ENCODE results near the gene RCE1.

Gene RCE1

DNA sequence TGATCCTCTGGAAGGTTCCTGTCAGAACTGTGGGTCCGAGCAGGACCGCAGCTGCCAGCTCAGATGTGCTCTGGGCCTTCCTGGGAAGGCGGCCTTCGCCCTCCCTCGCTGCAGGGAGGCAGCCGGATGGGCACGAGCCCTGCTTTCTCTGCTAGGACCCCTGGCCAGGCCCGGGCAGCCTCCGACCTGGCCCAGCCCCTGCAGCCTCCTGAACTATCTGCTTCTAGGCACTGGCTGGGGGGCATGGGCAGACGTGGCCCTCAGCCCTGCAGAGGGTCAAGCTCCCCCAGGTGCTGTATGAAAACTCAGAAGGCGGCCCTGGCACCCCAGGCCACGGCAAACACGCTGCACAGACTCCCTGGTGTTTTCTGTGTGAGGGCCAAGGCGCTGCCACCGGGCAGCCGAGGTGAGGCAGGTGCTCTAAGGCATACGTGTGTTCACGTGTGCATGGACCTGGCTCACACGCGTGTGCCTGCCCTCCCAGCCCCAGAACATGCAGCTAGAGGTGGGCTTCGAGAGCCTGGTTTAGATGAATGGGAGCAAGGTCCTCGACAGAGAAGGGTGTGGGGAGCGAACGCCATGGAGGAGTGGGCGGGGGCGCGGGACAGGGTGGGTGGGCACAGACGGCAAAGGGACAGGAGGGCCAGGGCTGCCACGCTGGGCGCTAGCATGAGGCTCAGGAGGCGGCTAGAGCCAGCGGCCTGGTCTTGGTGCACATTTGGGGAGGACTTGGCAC is 18.0 kb downstream of the RCE1 start:
- TF ChIP-seq, protein P1, sequence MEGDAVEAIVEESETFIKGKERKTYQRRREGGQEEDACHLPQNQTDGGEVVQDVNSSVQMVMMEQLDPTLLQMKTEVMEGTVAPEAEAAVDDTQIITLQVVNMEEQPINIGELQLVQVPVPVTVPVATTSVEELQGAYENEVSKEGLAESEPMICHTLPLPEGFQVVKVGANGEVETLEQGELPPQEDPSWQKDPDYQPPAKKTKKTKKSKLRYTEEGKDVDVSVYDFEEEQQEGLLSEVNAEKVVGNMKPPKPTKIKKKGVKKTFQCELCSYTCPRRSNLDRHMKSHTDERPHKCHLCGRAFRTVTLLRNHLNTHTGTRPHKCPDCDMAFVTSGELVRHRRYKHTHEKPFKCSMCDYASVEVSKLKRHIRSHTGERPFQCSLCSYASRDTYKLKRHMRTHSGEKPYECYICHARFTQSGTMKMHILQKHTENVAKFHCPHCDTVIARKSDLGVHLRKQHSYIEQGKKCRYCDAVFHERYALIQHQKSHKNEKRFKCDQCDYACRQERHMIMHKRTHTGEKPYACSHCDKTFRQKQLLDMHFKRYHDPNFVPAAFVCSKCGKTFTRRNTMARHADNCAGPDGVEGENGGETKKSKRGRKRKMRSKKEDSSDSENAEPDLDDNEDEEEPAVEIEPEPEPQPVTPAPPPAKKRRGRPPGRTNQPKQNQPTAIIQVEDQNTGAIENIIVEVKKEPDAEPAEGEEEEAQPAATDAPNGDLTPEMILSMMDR (IDR thresholded peaks at IDR 0.05; ENCODE audit: control insufficient read depth, extremely low read depth, insufficient read depth) = no peak
- DNase-seq (ENCODE audit: low read depth) = no peak
- no peak overlapping the region for H3K4me3 ChIP-seq (ENCODE audit: low read depth, low read length)

DNA sequence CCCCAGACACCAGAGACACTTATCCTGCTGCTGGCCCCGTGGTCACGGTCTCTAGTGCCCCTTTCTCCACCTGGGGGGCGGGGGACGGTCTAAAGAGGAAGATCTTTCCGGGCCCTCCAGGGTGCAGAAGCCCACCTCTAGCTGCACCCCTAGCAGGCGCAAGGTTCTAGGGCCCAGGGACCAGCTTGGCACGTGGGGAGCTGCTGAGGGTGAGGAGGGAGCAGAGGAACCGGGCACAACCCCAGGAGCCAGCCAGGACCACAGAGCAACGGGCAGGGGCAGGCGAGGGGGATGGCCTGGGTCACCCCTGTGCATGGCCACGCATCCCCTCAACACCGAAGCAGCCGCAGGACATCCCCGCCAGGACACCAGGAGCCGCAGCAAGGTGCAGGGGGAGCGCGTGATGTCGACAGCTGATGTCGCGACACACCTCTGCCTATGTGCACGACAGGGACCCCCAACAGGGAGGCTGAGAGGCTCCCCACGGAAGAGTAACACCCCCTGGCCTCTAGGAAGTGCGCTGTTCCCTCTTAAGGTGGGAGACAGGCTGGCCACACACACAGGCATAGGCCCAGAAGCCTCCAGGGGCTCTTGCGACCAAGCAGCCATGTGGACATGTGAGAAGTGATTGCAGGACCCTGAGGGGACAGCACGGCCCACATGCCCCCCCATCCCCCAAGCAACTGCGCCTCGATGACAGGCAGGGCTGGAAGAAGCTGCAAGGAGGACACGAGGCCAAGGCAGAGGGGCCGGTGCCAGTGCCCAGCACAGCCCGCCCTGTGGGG is 18.7 kb downstream of the RCE1 start:
- no peak for DNase-seq (ENCODE audit: low read depth)
- TF ChIP-seq, protein P1 (IDR thresholded peaks at IDR 0.05; ENCODE audit: control insufficient read depth, extremely low read depth, insufficient read depth) = no peak
- no peak overlapping the region for H3K4me3 ChIP-seq (ENCODE audit: low read depth, low read length)

DNA sequence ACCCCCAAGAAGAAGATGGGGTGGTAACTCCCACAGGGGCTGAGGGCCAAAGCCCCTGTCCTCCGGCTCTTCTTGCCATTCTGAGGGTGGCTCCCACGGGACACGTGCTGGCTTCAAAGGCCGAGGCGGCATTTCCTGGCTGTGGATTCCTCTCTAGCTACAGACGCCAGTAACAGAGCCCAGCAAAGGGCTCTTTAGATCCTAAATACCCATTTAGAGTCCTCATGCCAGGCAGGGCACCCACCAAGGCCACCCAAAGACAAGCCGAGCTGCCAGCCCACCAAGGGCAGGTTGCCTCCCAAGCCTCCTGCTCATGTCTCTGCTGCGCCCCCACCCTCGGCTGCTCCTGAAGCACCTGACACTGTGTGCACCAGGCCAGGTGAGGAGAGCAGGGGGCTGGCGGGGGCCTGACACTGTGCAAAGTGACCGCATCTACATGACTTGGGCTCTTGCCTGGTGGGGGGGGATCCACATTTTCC is 19.4 kb downstream of the RCE1 start:
- no peak for DNase-seq (ENCODE audit: low read depth)
- H3K4me3 ChIP-seq (ENCODE audit: low read depth, low read length) = no peak overlapping the region
- TF ChIP-seq, protein P1 (IDR thresholded peaks at IDR 0.05; ENCODE audit: control insufficient read depth, extremely low read depth, insufficient read depth) = no peak

DNA sequence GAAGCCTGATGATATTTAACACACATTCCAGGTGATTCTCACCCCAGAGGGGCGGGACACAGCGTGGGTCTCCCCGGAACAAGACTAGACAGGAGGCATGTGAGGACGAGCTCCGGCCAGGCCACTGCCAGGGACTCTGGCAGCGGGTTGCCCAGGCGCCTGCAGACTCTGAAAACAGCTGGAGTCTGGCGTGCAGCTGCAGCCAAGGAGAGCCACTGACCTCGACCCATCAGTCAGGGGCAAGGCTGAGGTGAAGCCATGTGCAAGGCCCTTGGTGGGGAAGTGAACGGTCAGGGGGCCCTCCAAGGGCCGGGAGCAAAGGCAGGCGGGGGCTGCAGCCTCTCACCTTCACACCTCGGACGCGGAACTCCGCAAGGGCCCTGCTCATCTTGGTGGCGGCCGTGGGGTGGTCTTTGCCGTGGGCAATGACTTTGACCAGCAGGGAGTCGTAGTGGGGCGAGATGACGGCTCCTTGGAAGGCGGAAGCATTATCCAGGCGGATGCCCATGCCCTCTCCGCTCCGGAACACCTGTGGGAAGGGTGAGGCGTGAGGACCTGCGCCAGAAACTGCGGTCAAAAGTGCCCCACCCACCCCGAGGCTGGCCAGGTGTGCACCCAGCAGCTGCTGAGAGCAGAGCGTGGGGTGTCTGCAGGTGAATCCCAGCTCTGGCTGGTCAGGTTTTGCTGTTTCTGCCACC is 20.3 kb downstream of the RCE1 start:
- DNase-seq (ENCODE audit: low read depth) = no peak
- TF ChIP-seq, protein P1 (IDR thresholded peaks at IDR 0.05; ENCODE audit: control insufficient read depth, extremely low read depth, insufficient read depth) = no peak

DNA sequence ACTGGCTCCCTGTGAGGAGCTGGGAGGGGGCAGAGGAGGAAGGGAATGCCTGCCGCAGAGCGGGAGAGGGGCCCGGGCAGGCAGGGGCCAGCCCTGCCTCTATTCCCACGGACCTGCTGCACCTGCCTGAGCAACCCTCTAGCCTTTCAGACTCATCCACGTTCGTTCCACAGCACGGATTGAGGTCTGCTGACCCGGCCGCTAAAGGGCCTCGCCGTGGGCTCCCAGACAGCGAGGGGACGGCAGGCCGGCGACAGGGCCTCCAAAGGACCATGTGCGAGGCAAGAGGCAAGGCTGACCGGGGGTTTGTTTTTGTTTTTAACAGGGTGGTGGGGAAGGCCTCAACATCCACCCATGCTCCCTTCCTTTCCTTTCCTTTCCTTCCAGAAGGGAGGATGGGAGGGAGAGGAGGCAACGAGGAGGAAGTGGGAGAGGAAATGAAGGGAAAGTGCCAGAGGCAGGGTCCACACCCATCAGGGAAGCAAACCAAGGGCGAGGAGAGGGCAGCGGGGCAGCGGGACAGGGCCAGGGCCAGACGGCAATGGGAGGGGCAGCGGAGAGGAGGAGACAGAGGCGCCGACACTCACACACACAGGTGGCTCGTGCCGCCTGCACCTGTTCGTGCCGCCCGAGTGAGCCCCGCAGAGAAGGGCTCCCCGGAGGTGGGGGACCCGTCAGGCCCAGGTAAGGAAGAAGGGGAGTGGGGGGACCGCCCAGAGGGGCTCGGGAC is 21.1 kb downstream of the RCE1 start:
- H3K4me3 ChIP-seq (ENCODE audit: low read depth, low read length) = no peak overlapping the region
- TF ChIP-seq, protein P1 (IDR thresholded peaks at IDR 0.05; ENCODE audit: control insufficient read depth, extremely low read depth, insufficient read depth) = no peak
- DNase-seq (ENCODE audit: low read depth) = no peak

More for the DNA sequence above, 20.3 kb downstream of the RCE1 start:
- no peak overlapping the region for H3K4me3 ChIP-seq (ENCODE audit: low read depth, low read length)

DNA sequence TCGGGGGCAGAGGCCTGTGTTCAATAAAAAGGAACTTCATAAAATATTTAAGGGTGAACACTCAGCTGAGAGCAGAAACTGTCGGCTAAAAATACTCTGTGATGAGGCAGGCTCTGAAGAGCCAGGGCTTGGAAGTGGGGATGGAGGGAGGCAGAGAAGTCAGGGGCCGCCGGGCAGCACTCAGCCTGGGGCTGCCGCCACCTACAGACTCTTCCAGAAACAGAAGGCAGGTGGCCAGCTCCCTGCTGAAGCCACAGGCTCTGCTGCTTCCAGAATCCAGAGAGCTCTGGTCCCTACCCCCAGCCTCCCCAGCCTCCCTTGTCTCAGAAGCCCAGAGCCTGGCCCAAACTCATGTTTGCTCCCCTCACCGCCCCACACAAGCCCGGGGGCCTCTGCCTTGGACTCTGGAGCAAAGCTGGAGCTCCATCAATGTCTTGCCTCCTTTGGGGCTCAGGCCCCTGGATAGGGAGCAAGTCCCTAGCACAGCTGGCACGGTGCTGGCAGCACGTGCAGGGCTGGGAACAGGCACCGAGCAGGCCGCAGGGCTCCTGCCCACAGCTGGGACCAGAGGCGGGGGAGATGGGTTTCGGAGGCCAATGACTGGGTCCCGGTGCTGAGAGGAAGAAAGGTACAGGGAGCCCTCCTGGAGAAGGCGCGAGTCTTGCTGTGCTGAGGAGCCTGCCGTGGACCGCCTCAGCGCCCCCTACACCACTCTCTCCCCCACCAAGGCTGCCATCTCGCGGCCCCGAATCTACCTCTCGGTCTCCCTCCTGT is 21.9 kb downstream of the RCE1 start:
- no peak overlapping the region for H3K4me3 ChIP-seq (ENCODE audit: low read depth, low read length)
- TF ChIP-seq, protein P1 (IDR thresholded peaks at IDR 0.05; ENCODE audit: control insufficient read depth, extremely low read depth, insufficient read depth) = no peak
- no peak for DNase-seq (ENCODE audit: low read depth)

Measured in LNCaP clone FGC (cell line).